ENCODE data around the gene S100A4. TPM values are rescaled to one million over a fixed set of nuclear protein-coding genes. Genes with fewer than 3 reads are reported as not detected.
"Not testable (repeated sequence)": the region's sequence is repeated elsewhere in the genome, so short reads cannot be mapped to it uniquely, and the experiment has no call there.

The S100A4 gene
- total and polyA plus RNA-seq, 3 experiments from 2014 or later = 125 to 2,575 (median 132) TPM

- Mint-ChIP-seq H3K27me3 (peaks cover 1 to 16% of the 10 kb centered on the region in 2 donors), H3K4me1 (peaks cover 27 to 35% (median 34%) of the 10 kb centered on the region in 3 donors)
- POLR2A ChIA-PET = interaction anchor here (0.5 to 1.5 kb wide), 5 partner anchors 22 to 770 kb away, joined by 3 to 5 read pairs (median 4); partner anchors contain the start of gene S100A6
Measured at GRCh38 chr1:153566414-153567371, 21.1 kb upstream of the S100A4 start.

GRCh38 chr1:153565529-153566374, 20.1 kb upstream of the S100A4 start, which contains the start of gene S100A2:
TSS of gene S100A2 (minus strand) at chr1:153565844. CDS start at chr1:153563877, 1,967 bp downstream.
- no peaks in the 10 kb centered on the region for H3K9me3 Mint-ChIP-seq
- DNase-seq = peak in 1 of 5 donors; percentile 54
- H3K27ac ChIP-seq (ENCODE audit: low read depth, low read length) = peak within 1 kb of the TSS; percentile 43
- peak within 1 kb of the TSS in 6 of 7 donors; percentile 30 to 63 (median 57) for H3K4me3 Mint-ChIP-seq
- no peaks in the 10 kb centered on the region for H3K9me3 ChIP-seq (ENCODE audit: low read length)
- peaks cover 27 to 35% (median 34%) of the 10 kb centered on the region in 3 donors for H3K4me1 Mint-ChIP-seq
- no peak within 1 kb of the TSS for H3K4me3 ChIP-seq (ENCODE audit: low read length)
- POLR2A ChIA-PET = interaction anchor here (0.7 to 1.5 kb wide), 4 partner anchors 21 to 34 kb away, joined by 3 to 5 read pairs (median 4); partner anchors contain the start of gene S100A6
- H3K27me3 Mint-ChIP-seq = peaks cover 0 to 10% of the 10 kb centered on the region in 2 donors
- H3K4me1 ChIP-seq (ENCODE audit: insufficient read depth, low read length) = peaks cover 24% of the 10 kb centered on the region
- peak within 1 kb of the TSS; percentile 83 to 98 (median 91) for H3K27ac Mint-ChIP-seq
- no peaks in the 10 kb centered on the region for H3K27me3 ChIP-seq (ENCODE audit: insufficient read depth, low read length, poor library complexity, severe bottlenecking)
- H3K36me3 ChIP-seq (ENCODE audit: insufficient read depth, low read length) = no peaks in the 10 kb centered on the region
- CTCF ChIA-PET = interaction anchor here (1.1 to 6.6 kb wide), 6 partner anchors 15 to 56 kb away, joined by 4 to 35 read pairs (median 12); partner anchors contain the start of genes S100A4 and S100A6
- no peaks in the 10 kb centered on the region for H3K36me3 Mint-ChIP-seq

More at GRCh38 chr1:153566414-153567371, 21.1 kb upstream of the S100A4 start:
- peak in 4 of 5 donors; percentile 54 to 89 (median 66) for DNase-seq
- H3K27ac Mint-ChIP-seq = peak overlapping the region; percentile 76 to 91 (median 85)
- H3K4me3 Mint-ChIP-seq = peak overlapping the region in 6 of 7 donors; percentile 30 to 63 (median 46)
- H3K36me3 ChIP-seq (ENCODE audit: insufficient read depth, low read length) = no peaks in the 10 kb centered on the region
- CTCF ChIA-PET = interaction anchor here (1.1 to 2.6 kb wide), 5 partner anchors 16 to 57 kb away, joined by 4 to 23 read pairs (median 10); partner anchors contain the start of genes S100A4 and S100A6
- peaks cover 24% of the 10 kb centered on the region for H3K4me1 ChIP-seq (ENCODE audit: insufficient read depth, low read length)
- no peaks in the 10 kb centered on the region for H3K9me3 ChIP-seq (ENCODE audit: low read length)
- no peak overlapping the region for H3K4me3 ChIP-seq (ENCODE audit: low read length)
- peak overlapping the region; percentile 43 for H3K27ac ChIP-seq (ENCODE audit: low read depth, low read length)
- H3K9me3 Mint-ChIP-seq = no peaks in the 10 kb centered on the region
- no peaks in the 10 kb centered on the region for H3K36me3 Mint-ChIP-seq
- H3K27me3 ChIP-seq (ENCODE audit: insufficient read depth, low read length, poor library complexity, severe bottlenecking) = no peaks in the 10 kb centered on the region

- Histone ChIP-seq H3K4me3 (ENCODE audit: low read length) (no peak overlapping the region), H3K27me3 (ENCODE audit: insufficient read depth, low read length, poor library complexity, severe bottlenecking) (no peaks in the 10 kb centered on the region), H3K4me1 (ENCODE audit: insufficient read depth, low read length) (peaks cover 24% of the 10 kb centered on the region), H3K36me3 (ENCODE audit: insufficient read depth, low read length) (no peaks in the 10 kb centered on the region), H3K27ac (ENCODE audit: low read depth, low read length) (no peak overlapping the region), H3K9me3 (ENCODE audit: low read length) (no peaks in the 10 kb centered on the region)
- ChIA-PET CTCF (interaction anchor here (1.0 to 6.6 kb wide), 3 partner anchors 19 to 31 kb away, joined by 3 to 35 read pairs (median 5); partner anchors contain the start of gene S100A4), POLR2A (interaction anchor here (1.4 kb wide), 1 partner anchor 50 kb away, joined by 3 read pairs; no protein-coding TSS in a partner anchor)
- Mint-ChIP-seq H3K27me3 (no peaks in the 10 kb centered on the region), H3K9me3 (no peaks in the 10 kb centered on the region), H3K36me3 (no peaks in the 10 kb centered on the region), H3K27ac (no peak overlapping the region), H3K4me3 (no peak overlapping the region), H3K4me1 (peaks cover 27 to 34% (median 30%) of the 10 kb centered on the region in 3 donors)
- DNase-seq = no peak
Measured at GRCh38 chr1:153563991-153564390, 18.4 kb upstream of the S100A4 start.

GRCh38 chr1:153563483-153563901, 17.9 kb upstream of the S100A4 start:
- Histone ChIP-seq H3K4me1 (ENCODE audit: insufficient read depth, low read length) (peaks cover 24% of the 10 kb centered on the region), H3K27me3 (ENCODE audit: insufficient read depth, low read length, poor library complexity, severe bottlenecking) (no peaks in the 10 kb centered on the region), H3K4me3 (ENCODE audit: low read length) (no peak overlapping the region), H3K9me3 (ENCODE audit: low read length) (no peaks in the 10 kb centered on the region), H3K36me3 (ENCODE audit: insufficient read depth, low read length) (no peaks in the 10 kb centered on the region), H3K27ac (ENCODE audit: low read depth, low read length) (no peak overlapping the region)
- no peaks in the 10 kb centered on the region for H3K27me3 Mint-ChIP-seq
- H3K4me3 Mint-ChIP-seq = no peak overlapping the region
- H3K27ac Mint-ChIP-seq = peak overlapping the region in 1 of 8 donors; percentile 88
- H3K9me3 Mint-ChIP-seq = no peaks in the 10 kb centered on the region
- H3K36me3 Mint-ChIP-seq = no peaks in the 10 kb centered on the region
- ChIA-PET POLR2A (no interaction called here), CTCF (interaction anchor here (1.0 to 6.6 kb wide), 3 partner anchors 19 to 31 kb away, joined by 3 to 35 read pairs (median 5); partner anchors contain the start of gene S100A4)
- DNase-seq = no peak
- peaks cover 23 to 31% (median 27%) of the 10 kb centered on the region in 3 donors for H3K4me1 Mint-ChIP-seq

GRCh38 chr1:153562021-153562420, 16.4 kb upstream of the S100A4 start:
- not testable (repeated sequence) for H3K4me3 Mint-ChIP-seq; H3K27me3 Mint-ChIP-seq; DNase-seq; H3K27me3 ChIP-seq (ENCODE audit: insufficient read depth, low read length, poor library complexity, severe bottlenecking); H3K9me3 ChIP-seq (ENCODE audit: low read length); H3K27ac Mint-ChIP-seq; H3K9me3 Mint-ChIP-seq; H3K4me3 ChIP-seq (ENCODE audit: low read length); H3K27ac ChIP-seq (ENCODE audit: low read depth, low read length); H3K36me3 Mint-ChIP-seq; H3K36me3 ChIP-seq (ENCODE audit: insufficient read depth, low read length)
- peaks cover 18% of the 10 kb centered on the region for H3K4me1 ChIP-seq (ENCODE audit: insufficient read depth, low read length)
- CTCF ChIA-PET = interaction anchor here (0.9 to 6.6 kb wide), 4 partner anchors 9 to 51 kb away, joined by 3 to 35 read pairs (median 6); no protein-coding TSS in a partner anchor
- H3K4me1 Mint-ChIP-seq = peaks cover 13 to 19% (median 15%) of the 10 kb centered on the region in 3 donors
- POLR2A ChIA-PET = interaction anchor here (1.2 kb wide), 1 partner anchor 16 kb away, joined by 3 read pairs; the partner anchor contains the start of gene S100A4

GRCh38 chr1:153561466-153561985, 15.9 kb upstream of the S100A4 start:
- Histone ChIP-seq H3K36me3 (ENCODE audit: insufficient read depth, low read length) (no peaks in the 10 kb centered on the region), H3K4me1 (ENCODE audit: insufficient read depth, low read length) (peaks cover 13% of the 10 kb centered on the region), H3K27ac (ENCODE audit: low read depth, low read length) (no peak overlapping the region), H3K27me3 (ENCODE audit: insufficient read depth, low read length, poor library complexity, severe bottlenecking) (no peaks in the 10 kb centered on the region), H3K9me3 (ENCODE audit: low read length) (no peaks in the 10 kb centered on the region), H3K4me3 (ENCODE audit: low read length) (no peak overlapping the region)
- Mint-ChIP-seq H3K4me1 (peaks cover 8 to 14% (median 10%) of the 10 kb centered on the region in 3 donors), H3K36me3 (no peaks in the 10 kb centered on the region), H3K27ac (peak overlapping the region in 1 of 8 donors; percentile 81), H3K9me3 (no peaks in the 10 kb centered on the region), H3K4me3 (no peak overlapping the region), H3K27me3 (no peaks in the 10 kb centered on the region)
- POLR2A ChIA-PET = interaction anchor here (1.2 kb wide), 1 partner anchor 15 kb away, joined by 3 read pairs; the partner anchor contains the start of gene S100A4
- DNase-seq = no peak
- CTCF ChIA-PET = interaction anchor here (1.2 to 6.6 kb wide), 3 partner anchors 9 to 51 kb away, joined by 4 to 35 read pairs (median 8); no protein-coding TSS in a partner anchor

All from CD8-positive, alpha-beta memory T cell (primary cell).